HepG2 (cell line): ENCODE measurements around the gene SLCO3A1. TPM values are rescaled to one million over a fixed set of nuclear protein-coding genes. Genes with fewer than 3 reads are reported as not detected.

Experiments
- ATM ChIP-seq: fragments of 450-650 bp; IDR thresholded peaks from 2 replicates; pipeline ENCODE4 v1.7.1; 2017; ENCODE audit warnings: mild to moderate bottlenecking, borderline replicate concordance
- SCMH1 ChIP-seq: sonication (generic); formaldehyde crosslinking; IDR thresholded peaks from 2 replicates; pipeline ENCODE4 v1.9.0; 2021; ENCODE audit warnings: missing genetic modification reagents, mild to moderate bottlenecking, borderline replicate concordance
- SMARCE1 ChIP-seq: fragments of 450-650 bp; IDR thresholded peaks from 2 replicates; pipeline ENCODE4 v1.6.1; 2017; ENCODE audit warnings: borderline replicate concordance
- ZNF34 ChIP-seq: sonication (generic); formaldehyde crosslinking; IDR thresholded peaks from 2 replicates; pipeline ENCODE4 v1.4.0; 2020; ENCODE audit warnings: mild to moderate bottlenecking, missing genetic modification reagents, borderline replicate concordance
- ZNF749 ChIP-seq: sonication (generic); formaldehyde crosslinking; IDR thresholded peaks from 2 replicates; pipeline ENCODE4 v1.8.0; 2022; ENCODE audit warnings: mild to moderate bottlenecking, missing genetic modification reagents, moderate library complexity, borderline replicate concordance
- polyA plus RNA-seq, 8 experiments: library from polyadenylated mRNA; depleted of rRNA in 3 of 8; stranded (reverse) in 7 of 8; unstranded in 1 of 8; fragments of >200 nt; fragmentation: Illumina TruSeq in 4 of 8; extraction: Trizol in 4 of 8; gene quantifications; 2 replicates each; pipeline versions ENCODE4 v1.2.1 to v1.2.3, GENCODE V29; 2011 to 2016; ENCODE audit warnings: low read depth in 4 of 8, missing spikeins in 1 of 8, mixed read lengths in 1 of 8; ENCODE audit not compliant: insufficient read depth in 1 of 8
- total RNA-seq, 5 experiments: library from RNA; depleted of rRNA; stranded (reverse); fragments of >200 nt; fragmentation: Illumina TruSeq; extraction: Trizol; gene quantifications; 2 replicates each; pipeline ENCODE4 v1.2.3, GENCODE V29; 2016; ENCODE audit warnings: low read depth in 1 of 5
- TF ChIP-seq, protein P1 (sequence below): sonication (generic); formaldehyde crosslinking; IDR thresholded peaks from 2 replicates; pipeline ENCODE4 v1.4.0; 2020; ENCODE audit warnings: mild to moderate bottlenecking, missing genetic modification reagents
- TF ChIP-seq, protein P2 (sequence below): sonication (generic); formaldehyde crosslinking; IDR thresholded peaks from 2 replicates; pipeline ENCODE4 v1.5.1; 2020; ENCODE audit warnings: mild to moderate bottlenecking, missing genetic modification reagents, borderline replicate concordance
- TF ChIP-seq, protein P3 (sequence below): IDR thresholded peaks from 2 replicates; pipeline ENCODE4 v1.6.1; 2016; ENCODE audit warnings: mild to moderate bottlenecking

Gene SLCO3A1
- total and polyA plus RNA-seq, 2 of the 13 experiments (the other 11 are each of a cell fraction or from before 2014, with no cell fraction given): 0.02 TPM; not detected in 1

DNA sequence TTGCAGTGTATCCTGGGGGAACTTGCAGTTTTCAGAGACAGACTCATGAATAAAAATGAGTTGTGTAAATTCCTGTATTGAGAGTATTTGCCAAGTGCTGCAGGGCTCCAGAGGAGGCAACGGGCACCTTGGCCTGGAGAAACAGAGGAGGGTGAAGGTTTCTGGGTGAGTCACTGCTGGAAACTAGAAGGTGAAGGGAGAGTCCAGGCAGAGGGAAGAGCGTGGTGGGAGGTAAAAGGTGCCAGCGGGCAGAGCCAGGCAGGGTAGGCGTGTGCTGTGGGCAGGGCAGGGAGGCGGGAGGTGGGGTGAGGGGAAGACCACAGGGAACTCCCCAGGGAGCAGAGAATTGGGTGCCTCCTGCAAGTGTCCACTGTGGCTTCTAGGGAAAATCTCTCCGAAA is 120.8 kb downstream of the SLCO3A1 start (continued):
- TF ChIP-seq, protein P1, sequence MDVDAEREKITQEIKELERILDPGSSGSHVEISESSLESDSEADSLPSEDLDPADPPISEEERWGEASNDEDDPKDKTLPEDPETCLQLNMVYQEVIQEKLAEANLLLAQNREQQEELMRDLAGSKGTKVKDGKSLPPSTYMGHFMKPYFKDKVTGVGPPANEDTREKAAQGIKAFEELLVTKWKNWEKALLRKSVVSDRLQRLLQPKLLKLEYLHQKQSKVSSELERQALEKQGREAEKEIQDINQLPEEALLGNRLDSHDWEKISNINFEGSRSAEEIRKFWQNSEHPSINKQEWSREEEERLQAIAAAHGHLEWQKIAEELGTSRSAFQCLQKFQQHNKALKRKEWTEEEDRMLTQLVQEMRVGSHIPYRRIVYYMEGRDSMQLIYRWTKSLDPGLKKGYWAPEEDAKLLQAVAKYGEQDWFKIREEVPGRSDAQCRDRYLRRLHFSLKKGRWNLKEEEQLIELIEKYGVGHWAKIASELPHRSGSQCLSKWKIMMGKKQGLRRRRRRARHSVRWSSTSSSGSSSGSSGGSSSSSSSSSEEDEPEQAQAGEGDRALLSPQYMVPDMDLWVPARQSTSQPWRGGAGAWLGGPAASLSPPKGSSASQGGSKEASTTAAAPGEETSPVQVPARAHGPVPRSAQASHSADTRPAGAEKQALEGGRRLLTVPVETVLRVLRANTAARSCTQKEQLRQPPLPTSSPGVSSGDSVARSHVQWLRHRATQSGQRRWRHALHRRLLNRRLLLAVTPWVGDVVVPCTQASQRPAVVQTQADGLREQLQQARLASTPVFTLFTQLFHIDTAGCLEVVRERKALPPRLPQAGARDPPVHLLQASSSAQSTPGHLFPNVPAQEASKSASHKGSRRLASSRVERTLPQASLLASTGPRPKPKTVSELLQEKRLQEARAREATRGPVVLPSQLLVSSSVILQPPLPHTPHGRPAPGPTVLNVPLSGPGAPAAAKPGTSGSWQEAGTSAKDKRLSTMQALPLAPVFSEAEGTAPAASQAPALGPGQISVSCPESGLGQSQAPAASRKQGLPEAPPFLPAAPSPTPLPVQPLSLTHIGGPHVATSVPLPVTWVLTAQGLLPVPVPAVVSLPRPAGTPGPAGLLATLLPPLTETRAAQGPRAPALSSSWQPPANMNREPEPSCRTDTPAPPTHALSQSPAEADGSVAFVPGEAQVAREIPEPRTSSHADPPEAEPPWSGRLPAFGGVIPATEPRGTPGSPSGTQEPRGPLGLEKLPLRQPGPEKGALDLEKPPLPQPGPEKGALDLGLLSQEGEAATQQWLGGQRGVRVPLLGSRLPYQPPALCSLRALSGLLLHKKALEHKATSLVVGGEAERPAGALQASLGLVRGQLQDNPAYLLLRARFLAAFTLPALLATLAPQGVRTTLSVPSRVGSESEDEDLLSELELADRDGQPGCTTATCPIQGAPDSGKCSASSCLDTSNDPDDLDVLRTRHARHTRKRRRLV: no peak
- TF ChIP-seq ATM (no peak), SMARCE1 (no peak), ZNF34 (CRISPR knock-in tag) (no peak), SCMH1 (CRISPR knock-in tag) (no peak), ZNF749 (no peak)
- TF ChIP-seq, protein P2, sequence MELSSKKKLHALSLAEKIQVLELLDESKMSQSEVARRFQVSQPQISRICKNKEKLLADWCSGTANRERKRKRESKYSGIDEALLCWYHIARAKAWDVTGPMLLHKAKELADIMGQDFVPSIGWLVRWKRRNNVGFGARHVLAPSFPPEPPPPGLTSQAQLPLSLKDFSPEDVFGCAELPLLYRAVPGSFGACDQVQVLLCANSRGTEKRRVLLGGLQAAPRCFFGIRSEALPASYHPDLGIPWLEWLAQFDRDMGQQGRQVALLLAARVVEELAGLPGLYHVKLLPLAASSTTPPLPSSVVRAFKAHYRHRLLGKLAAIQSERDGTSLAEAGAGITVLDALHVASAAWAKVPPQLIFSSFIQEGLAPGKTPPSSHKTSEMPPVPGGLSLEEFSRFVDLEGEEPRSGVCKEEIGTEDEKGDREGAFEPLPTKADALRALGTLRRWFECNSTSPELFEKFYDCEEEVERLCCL (CRISPR knock-in tag): no peak
- TF ChIP-seq, protein P3, sequence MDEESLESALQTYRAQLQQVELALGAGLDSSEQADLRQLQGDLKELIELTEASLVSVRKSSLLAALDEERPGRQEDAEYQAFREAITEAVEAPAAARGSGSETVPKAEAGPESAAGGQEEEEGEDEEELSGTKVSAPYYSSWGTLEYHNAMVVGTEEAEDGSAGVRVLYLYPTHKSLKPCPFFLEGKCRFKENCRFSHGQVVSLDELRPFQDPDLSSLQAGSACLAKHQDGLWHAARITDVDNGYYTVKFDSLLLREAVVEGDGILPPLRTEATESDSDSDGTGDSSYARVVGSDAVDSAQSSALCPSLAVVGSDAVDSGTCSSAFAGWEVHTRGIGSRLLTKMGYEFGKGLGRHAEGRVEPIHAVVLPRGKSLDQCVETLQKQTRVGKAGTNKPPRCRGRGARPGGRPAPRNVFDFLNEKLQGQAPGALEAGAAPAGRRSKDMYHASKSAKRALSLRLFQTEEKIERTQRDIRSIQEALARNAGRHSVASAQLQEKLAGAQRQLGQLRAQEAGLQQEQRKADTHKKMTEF (CRISPR knock-in tag): no peak
